ENCODE results near the gene COL4A5.
"Not testable (repeated sequence)": the region's sequence is repeated elsewhere in the genome, so short reads cannot be mapped to it uniquely, and the experiment has no call there.

Gene COL4A5

DNA sequence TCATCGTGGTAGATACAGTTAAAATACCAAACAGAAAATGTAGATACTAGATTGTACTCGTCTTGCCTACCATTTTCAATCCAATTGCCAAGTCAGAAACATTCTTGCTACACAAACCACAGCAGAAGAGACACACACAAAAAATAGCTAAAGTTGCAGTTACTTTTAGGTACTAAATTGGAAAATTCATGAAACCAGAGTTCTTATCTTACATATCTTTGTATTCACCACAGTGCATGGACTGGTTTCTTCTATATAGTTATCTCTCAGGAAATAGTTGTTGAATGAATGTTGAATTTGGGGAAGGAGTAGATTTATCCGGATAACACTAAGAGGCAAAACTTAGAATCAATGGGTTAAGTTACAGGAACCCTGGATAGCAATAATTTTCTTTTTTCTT lies 14.2 kb downstream of the COL4A5 start:
- no peak for DNase-seq (ENCODE audit: low read depth in 2 of 2)

DNA sequence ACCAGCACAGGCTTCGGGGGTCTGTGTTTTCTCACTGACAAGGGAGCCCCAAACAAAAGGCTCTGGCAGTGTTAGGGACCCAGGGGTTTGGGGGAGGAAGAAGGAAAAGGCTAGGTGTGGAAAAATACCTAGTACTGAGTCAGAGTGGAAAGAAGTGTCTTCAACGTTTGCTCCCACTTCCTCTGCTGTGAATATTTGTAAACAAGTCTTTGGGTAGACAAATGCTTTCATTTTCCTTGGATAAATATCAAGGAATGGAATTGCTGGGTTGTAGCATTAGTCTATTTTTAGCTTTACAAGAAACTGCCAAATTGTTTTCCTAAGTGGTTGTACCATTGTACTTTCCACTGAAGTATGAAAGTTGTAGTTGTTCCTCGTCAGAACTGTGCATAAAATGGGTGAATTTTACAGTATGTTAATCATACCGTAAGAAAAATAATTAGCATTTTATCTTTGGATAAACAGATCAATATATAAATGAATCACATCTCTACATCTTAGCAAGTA lies 17.4 kb downstream of the COL4A5 start:
- DNase-seq (ENCODE audit: low read depth in 2 of 2) = no peak

DNA sequence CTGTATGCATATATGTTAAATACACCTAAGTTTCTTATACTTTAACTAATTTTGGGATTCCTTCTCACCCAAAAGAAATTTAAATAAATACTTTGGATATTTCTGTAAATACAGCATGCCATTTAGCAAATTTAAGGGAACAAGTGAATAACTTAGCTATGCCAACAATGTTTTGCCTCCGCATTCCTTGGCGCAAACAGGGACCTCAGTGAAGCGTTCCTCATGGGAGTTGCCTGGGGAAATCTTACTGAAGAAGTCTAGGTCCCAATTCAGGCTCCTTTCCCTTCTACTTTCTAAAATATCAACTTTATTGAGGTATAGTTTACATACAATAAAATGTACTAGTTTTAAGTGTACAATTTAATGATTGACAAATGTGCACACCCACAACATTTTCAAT lies 25.0 kb downstream of the COL4A5 start:
- DNase-seq (ENCODE audit: low read depth in 2 of 2) = no peak

GRCh38 chrX:108468486-108468885 lies 28.8 kb downstream of the COL4A5 start:
- DNase-seq (ENCODE audit: low read depth in 2 of 2) = no peak

- DNase-seq (ENCODE audit: low read depth in 2 of 2) = no peak
Observed at GRCh38 chrX:108473979-108474378, 34.3 kb downstream of the COL4A5 start.

DNA sequence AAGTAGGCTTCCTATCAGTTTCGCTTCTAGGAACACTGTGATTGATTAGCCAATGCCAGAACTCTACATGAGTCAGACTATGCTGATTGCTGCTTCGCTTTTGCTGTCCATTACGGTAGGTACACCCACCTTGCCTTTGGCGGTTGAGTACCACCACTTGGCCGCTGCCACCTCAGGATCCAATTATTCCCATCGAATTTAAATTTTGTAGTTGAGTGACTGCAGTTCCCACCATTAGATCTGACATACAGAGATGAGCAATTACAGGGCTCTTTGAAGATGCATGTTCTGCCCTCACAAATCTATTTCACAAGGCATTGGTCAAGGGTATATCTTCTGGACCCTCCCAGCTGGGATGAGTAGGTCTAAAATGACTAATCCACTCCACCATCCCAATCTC lies 41.9 kb downstream of the COL4A5 start:
- not testable (repeated sequence) for DNase-seq (ENCODE audit: low read depth in 2 of 2)

GRCh38 chrX:108484251-108484650 lies 44.6 kb downstream of the COL4A5 start:
- DNase-seq (ENCODE audit: low read depth in 2 of 2) = no peak

GRCh38 chrX:108485960-108486359 lies 46.3 kb downstream of the COL4A5 start:
- no peak for DNase-seq (ENCODE audit: low read depth in 2 of 2)

- DNase-seq (ENCODE audit: low read depth in 2 of 2) = no peak
Observed at GRCh38 chrX:108494406-108495090, 54.9 kb downstream of the COL4A5 start.

DNA sequence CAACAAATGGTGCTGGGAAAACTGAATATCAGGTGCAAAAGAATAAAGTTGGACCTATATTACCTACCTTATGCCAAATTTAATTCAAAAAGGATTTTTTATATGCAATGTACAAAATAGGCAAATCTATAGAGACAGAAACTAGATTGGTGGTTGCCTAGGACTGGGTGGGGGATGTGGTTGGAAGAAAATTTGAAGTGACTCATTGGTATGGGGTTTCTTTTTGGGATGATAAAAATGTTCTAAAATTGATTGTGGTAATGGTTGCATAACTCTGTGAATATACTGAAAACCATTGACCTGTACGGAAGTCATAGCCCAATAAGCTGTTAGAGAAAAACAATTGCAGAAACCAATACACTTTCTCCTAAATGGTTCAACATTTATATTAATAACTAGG lies 72.1 kb downstream of the COL4A5 start:
- no peak for DNase-seq (ENCODE audit: low read depth in 2 of 2)

- DNase-seq (ENCODE audit: low read depth in 2 of 2) = no peak
Observed at GRCh38 chrX:108516184-108516583, 76.5 kb downstream of the COL4A5 start.

- DNase-seq (ENCODE audit: low read depth in 2 of 2) = no peak
Observed at GRCh38 chrX:108527724-108528123, 88.1 kb downstream of the COL4A5 start.

DNA sequence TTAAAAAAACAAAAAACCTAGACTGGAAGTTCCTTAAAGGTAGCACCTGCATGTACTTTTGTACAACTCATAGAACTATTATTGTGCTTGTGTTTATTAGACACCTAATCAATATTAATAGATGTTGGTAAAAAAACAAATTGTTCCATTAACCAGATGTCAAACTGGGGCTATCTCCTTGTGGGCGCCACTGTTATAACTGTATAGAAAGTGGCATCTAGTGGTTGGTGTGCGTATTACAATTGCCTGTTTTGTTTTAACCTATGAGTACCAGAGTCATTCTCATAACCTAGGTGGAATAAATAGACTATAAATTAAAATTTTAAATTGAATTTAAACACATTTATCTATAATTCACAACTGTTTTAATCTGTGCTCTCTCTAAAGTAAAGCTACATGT lies 97.4 kb downstream of the COL4A5 start:
- no peak for DNase-seq (ENCODE audit: low read depth in 2 of 2)

GRCh38 chrX:108541286-108541685 lies 101.6 kb downstream of the COL4A5 start:
- DNase-seq (ENCODE audit: low read depth in 2 of 2) = no peak

- no peak for DNase-seq (ENCODE audit: low read depth in 2 of 2)
Observed at GRCh38 chrX:108557580-108557979, 117.9 kb downstream of the COL4A5 start.

- DNase-seq (ENCODE audit: low read depth in 2 of 2) = no peak
Observed at GRCh38 chrX:108558217-108558616, 118.6 kb downstream of the COL4A5 start.

- DNase-seq (ENCODE audit: low read depth in 2 of 2) = no peak
Observed at GRCh38 chrX:108573136-108573535, 133.5 kb downstream of the COL4A5 start.

DNA sequence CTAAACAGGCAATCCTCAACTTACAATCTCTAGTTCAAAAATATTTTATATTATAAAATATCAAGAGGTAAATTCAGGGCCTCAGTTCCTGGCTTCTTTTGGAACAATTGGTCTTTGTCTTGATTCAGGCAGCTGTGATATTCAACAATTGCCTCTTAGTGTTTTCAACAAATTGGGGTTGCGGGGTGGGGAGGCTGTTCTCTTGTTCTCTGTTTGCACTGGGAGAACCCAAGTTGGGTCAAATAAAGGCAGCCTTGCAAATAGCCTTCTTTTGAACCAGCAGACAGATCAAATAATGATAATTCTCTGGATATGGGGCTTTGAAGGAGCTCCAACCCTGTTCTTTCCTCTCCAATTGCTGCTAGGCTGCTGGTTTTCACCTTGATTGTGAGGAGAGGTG lies 142.5 kb downstream of the COL4A5 start:
- DNase-seq (ENCODE audit: low read depth in 2 of 2) = no peak

GRCh38 chrX:108584617-108585211 lies 145.1 kb downstream of the COL4A5 start:
- no peak for DNase-seq (ENCODE audit: low read depth in 2 of 2)

- no peak for DNase-seq (ENCODE audit: low read depth in 2 of 2)
Observed at GRCh38 chrX:108590496-108590895, 150.9 kb downstream of the COL4A5 start.

- DNase-seq (ENCODE audit: low read depth in 2 of 2) = no peak
Observed at GRCh38 chrX:108601276-108601675, 161.6 kb downstream of the COL4A5 start.

DNA sequence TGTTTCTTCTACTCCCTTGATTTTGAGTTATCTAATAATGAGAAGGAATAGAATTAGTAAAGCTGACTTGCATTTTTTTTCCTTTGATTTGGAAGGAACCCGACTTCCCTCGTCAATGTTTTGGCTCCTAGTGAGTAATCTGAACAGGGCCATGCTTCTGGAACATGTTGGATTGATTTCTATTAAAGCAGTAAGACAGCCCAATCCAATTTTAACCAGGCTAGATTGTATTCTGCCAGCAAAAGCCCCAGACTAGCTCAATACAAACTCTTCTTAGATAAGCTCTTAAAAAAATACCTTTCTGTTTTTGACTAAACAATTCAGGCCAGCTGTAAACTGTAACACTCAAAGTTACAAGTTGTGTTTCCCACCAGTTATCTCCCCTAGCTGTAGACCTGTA lies 170.5 kb downstream of the COL4A5 start:
- no peak for DNase-seq (ENCODE audit: low read depth in 2 of 2)

DNA sequence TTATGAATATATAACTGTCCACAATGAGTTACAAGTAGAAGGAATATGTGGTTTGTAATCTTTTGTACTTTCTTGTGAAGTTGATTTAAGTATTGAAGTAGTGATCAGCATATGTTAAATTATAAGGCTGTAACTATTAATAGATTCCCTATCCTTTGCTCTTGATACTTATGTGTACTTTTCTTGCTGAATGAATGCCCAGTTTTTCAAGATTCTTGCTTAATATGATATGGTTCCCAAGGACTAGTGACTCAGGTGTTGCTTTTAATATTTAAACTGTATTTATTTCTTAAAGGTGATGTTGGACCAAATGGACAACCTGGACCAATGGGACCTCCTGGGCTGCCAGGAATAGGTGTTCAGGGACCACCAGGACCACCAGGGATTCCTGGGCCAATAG lies 175.0 kb downstream of the COL4A5 start:
- DNase-seq (ENCODE audit: low read depth in 2 of 2) = no peak

GRCh38 chrX:108640817-108641216 lies 201.2 kb downstream of the COL4A5 start:
- DNase-seq (ENCODE audit: low read depth in 2 of 2) = no peak

All from stimulated activated CD8-positive, alpha-beta memory T cell treated with anti-CD3 and anti-CD28 coated beads, Interleukin-7, amount 100 ng/mL, for 4 hours (primary cell).